Aortic smooth muscle cell (primary cell): ENCODE data around the gene JAKMIP1. TPM values are rescaled to one million over a fixed set of nuclear protein-coding genes. Genes with fewer than 3 reads are reported as not detected.

ENCODE experiments used
- total RNA-seq: library from RNA; depleted of rRNA; stranded (reverse); fragments of >200 nt; gene quantifications from 2 replicates; pipeline ENCODE4 v1.2.3, GENCODE V29; 2014

The JAKMIP1 gene
- total RNA-seq: not detected in 2 replicates

GRCh38 chr4:6200011-6200921 lies at the start of gene JAKMIP1:
Gene JAKMIP1 (minus strand): TSS chr4:6200549. CDS start chr4:6112850, 87,699 bp downstream.

DNA sequence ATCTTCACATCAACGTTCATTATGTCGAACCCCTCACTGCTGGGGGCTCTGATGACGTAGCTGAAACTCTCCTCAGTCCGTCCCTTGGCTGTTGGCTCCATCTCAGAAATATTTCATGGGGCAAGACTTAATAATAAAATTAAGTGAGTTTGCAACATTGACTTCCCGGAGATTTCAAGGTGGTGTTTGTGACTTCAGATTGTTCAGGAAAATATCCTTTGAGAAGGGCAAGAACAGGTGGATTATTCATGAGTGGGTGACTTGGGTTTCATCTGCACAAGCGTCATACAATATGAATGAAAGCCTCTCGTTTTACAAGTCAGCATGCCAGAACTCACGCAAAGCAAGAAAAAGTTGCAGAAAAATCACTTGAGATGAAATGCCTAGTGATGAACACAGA lies 182.0 kb downstream of the JAKMIP1 start, which contains the start of gene C4orf50:
Gene C4orf50 (minus strand): TSS at position 101 of the 400 bp plus-strand sequence.

Other genes starting within 250 kb of the JAKMIP1 start
- gene C4orf50, start 182.1 kb downstream of the JAKMIP1 start, total RNA-seq: not detected in 2 replicates
- gene WFS1, start 69.3 kb upstream of the JAKMIP1 start, total RNA-seq: 15.6 and 23.4 TPM in 2 replicates